ENCODE data around the gene GCNT4.

Gene GCNT4

GRCh38 chr5:75049456-75050351 is 2.7 kb downstream of the GCNT4 start:
- Histone ChIP-seq H3K9ac (ENCODE audit: low read depth, low read length) (no peak overlapping the region), H3K9me3 (ENCODE audit: control insufficient read depth, insufficient read depth, low read length) (no peaks in the 10 kb centered on the region), H3K4me3 (ENCODE audit: low read depth, low read length) (no peak overlapping the region), H3K4me1 (ENCODE audit: control insufficient read depth, insufficient read depth, low read length) (peaks cover 14% of the 10 kb centered on the region), H3K27me3 (ENCODE audit: control insufficient read depth, insufficient read depth, low read length) (peaks cover 32% of the 10 kb centered on the region), H3K36me3 (ENCODE audit: control insufficient read depth, insufficient read depth, low read length) (no peaks in the 10 kb centered on the region)

DNA sequence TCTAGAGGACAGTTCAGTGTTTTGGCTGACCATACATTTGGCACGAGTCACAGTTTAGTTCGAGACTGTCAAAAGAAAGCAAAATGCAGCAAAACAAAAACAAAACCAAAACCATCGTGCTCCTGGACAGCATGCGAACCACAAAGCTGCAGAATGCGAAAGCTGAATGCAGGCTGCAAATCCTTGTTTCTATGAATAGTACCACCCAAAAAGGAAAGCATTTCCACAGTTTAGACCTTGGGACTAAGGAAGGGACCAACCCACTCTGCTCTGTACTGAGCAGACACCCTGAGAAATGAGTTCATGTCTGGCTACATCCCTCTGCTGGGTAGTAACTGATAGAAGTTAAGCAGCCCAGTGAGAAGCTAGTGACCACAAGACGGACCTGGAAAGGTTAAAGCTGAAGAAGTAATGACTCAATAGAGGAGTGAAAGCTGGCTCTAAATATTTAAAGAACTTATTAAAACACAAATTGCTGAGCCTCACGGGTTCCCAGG is 3.9 kb downstream of the GCNT4 start:
- Histone ChIP-seq H3K36me3 (ENCODE audit: control insufficient read depth, insufficient read depth, low read length) (no peaks in the 10 kb centered on the region), H3K9ac (ENCODE audit: low read depth, low read length) (no peak overlapping the region), H3K27me3 (ENCODE audit: control insufficient read depth, insufficient read depth, low read length) (peaks cover 21% of the 10 kb centered on the region), H3K9me3 (ENCODE audit: control insufficient read depth, insufficient read depth, low read length) (no peaks in the 10 kb centered on the region), H3K4me3 (ENCODE audit: low read depth, low read length) (no peak overlapping the region), H3K4me1 (ENCODE audit: control insufficient read depth, insufficient read depth, low read length) (peaks cover 10% of the 10 kb centered on the region)

DNA sequence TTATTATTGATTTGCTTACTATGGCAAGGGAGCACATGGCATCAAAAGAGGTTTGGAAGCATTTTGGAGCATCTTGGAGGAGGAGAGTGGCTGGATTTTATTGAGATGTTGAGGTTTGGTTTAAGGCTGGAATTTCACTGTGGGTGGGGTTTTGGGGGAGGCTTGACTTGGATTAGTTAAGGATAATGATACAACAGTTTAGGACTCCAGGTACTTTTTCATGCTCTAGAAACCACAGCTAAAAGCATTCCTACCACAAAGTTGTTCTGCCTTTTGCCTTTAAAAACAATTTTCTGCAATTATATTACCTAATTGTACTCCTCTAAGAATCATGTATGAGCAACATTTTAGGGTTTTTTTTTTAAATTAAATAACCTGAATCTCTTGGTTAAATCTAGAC is 5.0 kb downstream of the GCNT4 start:
- Histone ChIP-seq H3K9ac (ENCODE audit: low read depth, low read length) (no peak overlapping the region), H3K36me3 (ENCODE audit: control insufficient read depth, insufficient read depth, low read length) (no peaks in the 10 kb centered on the region), H3K4me3 (ENCODE audit: low read depth, low read length) (no peak overlapping the region), H3K4me1 (ENCODE audit: control insufficient read depth, insufficient read depth, low read length) (peaks cover 10% of the 10 kb centered on the region), H3K27me3 (ENCODE audit: control insufficient read depth, insufficient read depth, low read length) (peaks cover 20% of the 10 kb centered on the region), H3K9me3 (ENCODE audit: control insufficient read depth, insufficient read depth, low read length) (no peaks in the 10 kb centered on the region)

GRCh38 chr5:75046366-75047142 is 5.8 kb downstream of the GCNT4 start:
- peaks cover 7% of the 10 kb centered on the region for H3K4me1 ChIP-seq (ENCODE audit: control insufficient read depth, insufficient read depth, low read length)
- H3K9me3 ChIP-seq (ENCODE audit: control insufficient read depth, insufficient read depth, low read length) = no peaks in the 10 kb centered on the region
- H3K36me3 ChIP-seq (ENCODE audit: control insufficient read depth, insufficient read depth, low read length) = no peaks in the 10 kb centered on the region
- no peak overlapping the region for H3K4me3 ChIP-seq (ENCODE audit: low read depth, low read length)
- peaks cover 12% of the 10 kb centered on the region for H3K27me3 ChIP-seq (ENCODE audit: control insufficient read depth, insufficient read depth, low read length)
- H3K9ac ChIP-seq (ENCODE audit: low read depth, low read length) = no peak overlapping the region

DNA sequence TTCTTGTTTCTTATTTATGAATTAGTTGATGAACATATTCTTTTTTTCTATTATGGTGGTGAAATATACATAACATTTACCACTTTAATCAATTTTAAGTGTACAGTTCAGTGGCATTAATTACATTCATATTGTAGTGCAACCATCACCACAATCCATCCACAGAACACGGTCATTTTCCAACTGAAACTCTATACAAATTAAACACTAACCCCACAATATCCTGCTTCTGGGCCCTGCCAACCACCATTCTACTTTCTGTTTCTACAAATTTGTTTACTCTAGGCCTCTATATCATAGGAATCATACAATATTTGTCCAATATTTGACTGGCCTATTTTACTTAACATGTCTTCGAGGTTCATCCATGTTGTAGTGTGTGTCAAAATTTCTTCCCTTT is 7.3 kb downstream of the GCNT4 start:
- H3K9ac ChIP-seq (ENCODE audit: low read depth, low read length) = no peak overlapping the region
- no peak overlapping the region for H3K4me3 ChIP-seq (ENCODE audit: low read depth, low read length)
- H3K36me3 ChIP-seq (ENCODE audit: control insufficient read depth, insufficient read depth, low read length) = no peaks in the 10 kb centered on the region
- H3K27me3 ChIP-seq (ENCODE audit: control insufficient read depth, insufficient read depth, low read length) = no peaks in the 10 kb centered on the region
- no peaks in the 10 kb centered on the region for H3K9me3 ChIP-seq (ENCODE audit: control insufficient read depth, insufficient read depth, low read length)
- peaks cover 2% of the 10 kb centered on the region for H3K4me1 ChIP-seq (ENCODE audit: control insufficient read depth, insufficient read depth, low read length)

GRCh38 chr5:75044406-75044805 is 8.0 kb downstream of the GCNT4 start:
- H3K27me3 ChIP-seq (ENCODE audit: control insufficient read depth, insufficient read depth, low read length) = no peaks in the 10 kb centered on the region
- H3K9me3 ChIP-seq (ENCODE audit: control insufficient read depth, insufficient read depth, low read length) = no peaks in the 10 kb centered on the region
- no peaks in the 10 kb centered on the region for H3K36me3 ChIP-seq (ENCODE audit: control insufficient read depth, insufficient read depth, low read length)
- no peaks in the 10 kb centered on the region for H3K4me1 ChIP-seq (ENCODE audit: control insufficient read depth, insufficient read depth, low read length)
- no peak overlapping the region for H3K4me3 ChIP-seq (ENCODE audit: low read depth, low read length)
- H3K9ac ChIP-seq (ENCODE audit: low read depth, low read length) = no peak overlapping the region

DNA sequence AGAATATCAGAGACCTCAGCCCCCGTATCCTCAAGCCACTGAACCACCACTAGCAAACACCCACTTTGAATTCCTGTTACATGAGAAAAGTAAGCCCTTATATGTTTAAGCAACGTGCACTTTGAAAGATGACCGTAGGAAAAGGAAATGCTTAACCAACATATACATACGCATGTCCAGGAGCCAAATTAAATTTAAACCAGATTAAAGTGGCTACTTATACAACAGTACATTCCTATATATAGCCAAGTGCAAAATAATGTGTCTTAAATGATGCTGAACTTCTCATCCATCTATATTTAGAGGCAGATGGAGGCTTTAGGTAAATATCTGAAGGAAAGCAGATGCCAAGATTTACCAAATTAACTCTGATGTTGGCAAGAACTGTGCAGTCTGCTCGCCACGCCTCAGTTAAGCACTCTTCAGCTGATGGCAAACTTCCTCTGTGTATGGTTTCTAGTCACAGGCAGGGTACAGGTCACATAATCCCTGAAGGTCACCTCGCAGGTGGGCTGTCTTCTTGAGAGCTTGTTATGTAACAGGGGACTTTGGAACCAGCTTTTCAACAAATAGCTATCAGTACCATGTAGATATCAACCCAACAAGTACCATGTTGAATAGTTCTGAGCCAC is 8.6 kb downstream of the GCNT4 start:
- no peaks in the 10 kb centered on the region for H3K4me1 ChIP-seq (ENCODE audit: control insufficient read depth, insufficient read depth, low read length)
- no peaks in the 10 kb centered on the region for H3K27me3 ChIP-seq (ENCODE audit: control insufficient read depth, insufficient read depth, low read length)
- no peak overlapping the region for H3K4me3 ChIP-seq (ENCODE audit: low read depth, low read length)
- H3K36me3 ChIP-seq (ENCODE audit: control insufficient read depth, insufficient read depth, low read length) = no peaks in the 10 kb centered on the region
- H3K9ac ChIP-seq (ENCODE audit: low read depth, low read length) = no peak overlapping the region
- H3K9me3 ChIP-seq (ENCODE audit: control insufficient read depth, insufficient read depth, low read length) = no peaks in the 10 kb centered on the region

- no peaks in the 10 kb centered on the region for H3K27me3 ChIP-seq (ENCODE audit: control insufficient read depth, insufficient read depth, low read length)
- no peaks in the 10 kb centered on the region for H3K36me3 ChIP-seq (ENCODE audit: control insufficient read depth, insufficient read depth, low read length)
- no peak overlapping the region for H3K4me3 ChIP-seq (ENCODE audit: low read depth, low read length)
- no peaks in the 10 kb centered on the region for H3K9me3 ChIP-seq (ENCODE audit: control insufficient read depth, insufficient read depth, low read length)
- no peaks in the 10 kb centered on the region for H3K4me1 ChIP-seq (ENCODE audit: control insufficient read depth, insufficient read depth, low read length)
- no peak overlapping the region for H3K9ac ChIP-seq (ENCODE audit: low read depth, low read length)
Measured at GRCh38 chr5:75042522-75042921, 9.8 kb downstream of the GCNT4 start.

- Histone ChIP-seq H3K4me1 (ENCODE audit: control insufficient read depth, insufficient read depth, low read length) (no peaks in the 10 kb centered on the region), H3K4me3 (ENCODE audit: low read depth, low read length) (no peak overlapping the region), H3K9ac (ENCODE audit: low read depth, low read length) (no peak overlapping the region), H3K27me3 (ENCODE audit: control insufficient read depth, insufficient read depth, low read length) (no peaks in the 10 kb centered on the region), H3K36me3 (ENCODE audit: control insufficient read depth, insufficient read depth, low read length) (no peaks in the 10 kb centered on the region), H3K9me3 (ENCODE audit: control insufficient read depth, insufficient read depth, low read length) (no peaks in the 10 kb centered on the region)
Measured at GRCh38 chr5:75040973-75041372, 11.4 kb downstream of the GCNT4 start.

DNA sequence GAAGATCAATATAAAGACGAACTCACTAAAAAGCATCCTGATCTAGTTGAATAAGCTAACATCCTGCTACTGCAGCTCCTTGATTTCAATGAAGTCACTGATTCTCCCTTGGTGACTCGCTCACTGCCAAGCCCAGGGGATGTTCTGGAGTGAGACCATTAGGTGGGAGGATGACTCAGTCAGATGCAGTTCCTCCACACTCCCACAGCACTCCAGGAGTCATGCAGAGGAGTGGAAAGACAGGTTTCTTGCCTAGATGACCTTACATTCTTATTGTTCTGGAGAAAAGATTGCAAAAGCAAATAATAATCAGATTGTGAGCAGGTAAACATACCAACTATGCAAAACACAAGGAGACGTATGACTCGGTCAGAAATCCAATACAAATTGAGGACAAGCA is 15.3 kb downstream of the GCNT4 start:
- H3K4me3 ChIP-seq (ENCODE audit: low read depth, low read length) = no peak overlapping the region
- H3K27me3 ChIP-seq (ENCODE audit: control insufficient read depth, insufficient read depth, low read length) = no peaks in the 10 kb centered on the region
- no peaks in the 10 kb centered on the region for H3K4me1 ChIP-seq (ENCODE audit: control insufficient read depth, insufficient read depth, low read length)
- H3K9ac ChIP-seq (ENCODE audit: low read depth, low read length) = no peak overlapping the region
- H3K9me3 ChIP-seq (ENCODE audit: control insufficient read depth, insufficient read depth, low read length) = no peaks in the 10 kb centered on the region
- no peaks in the 10 kb centered on the region for H3K36me3 ChIP-seq (ENCODE audit: control insufficient read depth, insufficient read depth, low read length)

- no peak overlapping the region for H3K4me3 ChIP-seq (ENCODE audit: low read depth, low read length)
- H3K9me3 ChIP-seq (ENCODE audit: control insufficient read depth, insufficient read depth, low read length) = no peaks in the 10 kb centered on the region
- H3K9ac ChIP-seq (ENCODE audit: low read depth, low read length) = no peak overlapping the region
- H3K36me3 ChIP-seq (ENCODE audit: control insufficient read depth, insufficient read depth, low read length) = no peaks in the 10 kb centered on the region
- H3K4me1 ChIP-seq (ENCODE audit: control insufficient read depth, insufficient read depth, low read length) = no peaks in the 10 kb centered on the region
- no peaks in the 10 kb centered on the region for H3K27me3 ChIP-seq (ENCODE audit: control insufficient read depth, insufficient read depth, low read length)
Measured at GRCh38 chr5:75034137-75034739, 18.1 kb downstream of the GCNT4 start.

Data from iPS-15b (cell line).